ENCODE measurements around the gene RESP18. TPM values are rescaled to one million over a fixed set of nuclear protein-coding genes. Genes with fewer than 3 reads are reported as not detected.

The RESP18 gene
- polyA plus RNA-seq, 2 of the 4 experiments (the other 2 are of a cell fraction), result not detected

GRCh38 chr2:219297766-219298456, 34.6 kb downstream of the RESP18 start (continued):
- TF ChIP-seq HMGXB4 (CRISPR knock-in tag; IDR thresholded peaks at IDR 0.05; ENCODE audit: borderline replicate concordance), result no peak
- no peak for TF ChIP-seq HDAC2 (IDR thresholded peaks at IDR 0.05)
- no peak for TF ChIP-seq ZSCAN20 (CRISPR knock-in tag; IDR thresholded peaks at IDR 0.05)

- Histone ChIP-seq H3K9me3 (no peaks in the 10 kb centered on the region), H3K27ac (no peak overlapping the region), H3K4me1 (peaks cover 17% of the 10 kb centered on the region), H3K4me2 (no peak overlapping the region), H3K4me3 (no peak overlapping the region)
- no peak for ATAC-seq
- POLR2A ChIA-PET, result no interaction called here
- WGBS (ENCODE audit: missing lambda C conversion rate), result 83% methylated on average over 19 of the region's 25 CpGs
- CTCF ChIA-PET, result interaction anchor here (1.2 to 16.3 kb wide), 15 partner anchors 11 to 139 kb away, joined by 3 to 540 read pairs (median 19); partner anchors contain the start of genes ABCB6, ANKZF1, ATG9A and CNPPD1
- no peak for DNase-seq (ENCODE audit: low read depth in 1 of 2, low spot score in 1 of 2)
- no peak for FAIRE-seq
- TF ChIP-seq KDM1A (IDR thresholded peaks at IDR 0.05; ENCODE audit: low read depth) (no peak), PHF8 (IDR thresholded peaks at IDR 0.05; ENCODE audit: borderline replicate concordance, low read depth) (no peak), MAFK (IDR thresholded peaks at IDR 0.05; ENCODE audit: partially characterized antibody) (no peak), JUNB (IDR thresholded peaks at IDR 0.05) (no peak), HDAC2 (IDR thresholded peaks at IDR 0.05) (no peak), HEYL (CRISPR knock-in tag; IDR thresholded peaks at IDR 0.05) (no peak), HES2 (IDR thresholded peaks at IDR 0.05) (no peak), HOXB5 (CRISPR knock-in tag; IDR thresholded peaks at IDR 0.05) (no peak), CTCF (IDR thresholded peaks at IDR 0.05) (no peak), CHD4 (IDR thresholded peaks at IDR 0.05; ENCODE audit: borderline replicate concordance) (no peak), CBX2 (IDR thresholded peaks at IDR 0.05; ENCODE audit: borderline replicate concordance, low read depth) (no peak)
Measured at GRCh38 chr2:219296631-219297391, 35.7 kb downstream of the RESP18 start.

GRCh38 chr2:219296142-219296541, 36.4 kb downstream of the RESP18 start:
- WGBS (ENCODE audit: missing lambda C conversion rate), result 78% methylated on average over 14 of the region's 14 CpGs
- DNase-seq (ENCODE audit: low read depth in 1 of 2, low spot score in 1 of 2) (no peak), FAIRE-seq (no peak), ATAC-seq (no peak)
- H3K9me3 ChIP-seq, result no peaks in the 10 kb centered on the region
- ChIA-PET POLR2A (no interaction called here), CTCF (interaction anchor here (1.3 to 16.3 kb wide), 19 partner anchors 16 to 301 kb away, joined by 3 to 540 read pairs (median 15); partner anchors contain the start of genes ANKZF1, ATG9A, CNPPD1 and DNAJB2)
- no peak overlapping the region for H3K27ac ChIP-seq
- peaks cover 17% of the 10 kb centered on the region for H3K4me1 ChIP-seq
- no peak overlapping the region for H3K4me3 ChIP-seq
- TF ChIP-seq CBX2 (IDR thresholded peaks at IDR 0.05; ENCODE audit: borderline replicate concordance, low read depth) (no peak), HEYL (CRISPR knock-in tag; IDR thresholded peaks at IDR 0.05) (no peak), RARB (CRISPR knock-in tag; IDR thresholded peaks at IDR 0.05) (no peak), TFCP2L1 (CRISPR knock-in tag; IDR thresholded peaks at IDR 0.05) (no peak), PHF8 (IDR thresholded peaks at IDR 0.05; ENCODE audit: borderline replicate concordance, low read depth) (no peak), EHMT2 (IDR thresholded peaks at IDR 0.05; ENCODE audit: low read depth) (no peak), MAX (IDR thresholded peaks at IDR 0.05) (no peak), HOXB13 (CRISPR knock-in tag; IDR thresholded peaks at IDR 0.05; ENCODE audit: low read depth) (no peak), MYC (IDR thresholded peaks at IDR 0.05; ENCODE audit: borderline replicate concordance, low read length) (no peak), ZNF302 (CRISPR knock-in tag; IDR thresholded peaks at IDR 0.05) (no peak), HDAC2 (IDR thresholded peaks at IDR 0.05) (no peak), SMC3 (IDR thresholded peaks at IDR 0.05) (no peak), GATA3 (IDR thresholded peaks at IDR 0.05; ENCODE audit: borderline replicate concordance) (no peak), CEBPB (IDR thresholded peaks at IDR 0.05) (no peak), KDM5A (IDR thresholded peaks at IDR 0.05) (no peak), HOXA7 (CRISPR knock-in tag; IDR thresholded peaks at IDR 0.05) (no peak), CHD2 (IDR thresholded peaks at IDR 0.05; ENCODE audit: low read length, partially characterized antibody) (no peak), CBX8 (IDR thresholded peaks at IDR 0.05) (no peak)
- no peak overlapping the region for H3K4me2 ChIP-seq

All from A549 (cell line).